ENCODE measurements around the gene CHDH.

CHDH gene

GRCh38 chr3:53846134-53846850, at the start of gene CHDH, which contains the start of gene IL17RB:
Gene CHDH (minus strand): TSS chr3:53846419. CDS start chr3:53824008, 22,411 bp downstream.
Gene IL17RB (plus strand): TSS chr3:53846568. CDS start chr3:53846589, 21 bp downstream.
- DNase-seq, result peak; percentile 85

GRCh38 chr3:53892286-53892637, 46.0 kb upstream of the CHDH start:
- no peak for DNase-seq

GRCh38 chr3:53891497-53892285, 45.5 kb upstream of the CHDH start, which contains the start of gene SELENOK:
Gene SELENOK (minus strand): TSS chr3:53891859.
- DNase-seq, result peak; percentile 100

GRCh38 chr3:53890726-53891475, 44.7 kb upstream of the CHDH start:
- no peak for DNase-seq

GRCh38 chr3:53888232-53888631, 42.0 kb upstream of the CHDH start:
- no peak for DNase-seq

- no peak for DNase-seq
Measured at GRCh38 chr3:53887446-53887845, 41.2 kb upstream of the CHDH start.

- peak; percentile 14 for DNase-seq
Measured at GRCh38 chr3:53885239-53885638, 39.0 kb upstream of the CHDH start.

- DNase-seq, result no peak
Measured at GRCh38 chr3:53884623-53885022, 38.4 kb upstream of the CHDH start.

- DNase-seq, result no peak
Measured at GRCh38 chr3:53883008-53883407, 36.8 kb upstream of the CHDH start.

- peak; percentile 89 for DNase-seq
Measured at GRCh38 chr3:53881691-53882593, 35.7 kb upstream of the CHDH start, which contains the start of gene ACTR8. Gene ACTR8 (minus strand): TSS chr3:53882152. CDS start chr3:53882101, 51 bp downstream.

- DNase-seq, result no peak
Measured at GRCh38 chr3:53880396-53881345, 34.5 kb upstream of the CHDH start.

- DNase-seq, result no peak
Measured at GRCh38 chr3:53865732-53866499, 19.7 kb upstream of the CHDH start.

GRCh38 chr3:53863145-53863544, 16.9 kb upstream of the CHDH start:
- no peak for DNase-seq

GRCh38 chr3:53862241-53862640, 16.0 kb upstream of the CHDH start:
- DNase-seq, result no peak

GRCh38 chr3:53860196-53860595, 14.0 kb upstream of the CHDH start:
- no peak for DNase-seq

- no peak for DNase-seq
Measured at GRCh38 chr3:53859178-53859577, 13.0 kb upstream of the CHDH start.

- DNase-seq, result no peak
Measured at GRCh38 chr3:53858096-53858741, 12.0 kb upstream of the CHDH start.

- no peak for DNase-seq
Measured at GRCh38 chr3:53856964-53857363, 10.7 kb upstream of the CHDH start.

- no peak for DNase-seq
Measured at GRCh38 chr3:53850895-53851294, 4.7 kb upstream of the CHDH start.

GRCh38 chr3:53849916-53850315, 3.7 kb upstream of the CHDH start:
- DNase-seq, result no peak

Measured in midbrain (tissue), 1 donor.